ENCODE results near the gene PDPN. TPM values are rescaled to one million over a fixed set of nuclear protein-coding genes. Genes with fewer than 3 reads are reported as not detected.

The PDPN gene
- total and polyA plus RNA-seq, 2 of the 13 experiments (the other 11 are each of a cell fraction or from before 2014, with no cell fraction given) = not detected

GRCh38 chr1:13583966-13584791 is 547 bp downstream of the PDPN start (continued):
- TF ChIP-seq DZIP1 (CRISPR knock-in tag; IDR thresholded peaks at IDR 0.05) = no peak

GRCh38 chr1:13584876-13585611 is 1.4 kb downstream of the PDPN start:
- intact Hi-C loops (cut with micrococcal nuclease; ENCODE audit: unreplicated experiment) = no loop called here
- in situ Hi-C loops (cut with HindIII; ENCODE audit: extremely low pct_ligation_motif_present, low pct_unique_long_range_greater_than_20kb) = no loop called here
- H3K9me3 ChIP-seq (ENCODE audit: low read length) = no peaks in the 10 kb centered on the region
- H4K20me1 ChIP-seq (ENCODE audit: insufficient read depth, low read length) = 0 out of 2 replicates have a peak, but pooled peaks cover 1% of the 10 kb centered on the region
- H3K4me2 ChIP-seq (ENCODE audit: low read depth, low read length) = no peak overlapping the region
- ChIA-PET CTCF (ENCODE audit: low intra/inter-chr PET ratio, low total read pairs) (no interaction called here), POLR2A (no interaction called here)
- no peak for TF ChIP-seq ZMYM4 (CRISPR knock-in tag; IDR thresholded peaks at IDR 0.05)
- TF ChIP-seq ZNF652 (CRISPR knock-in tag; IDR thresholded peaks at IDR 0.05; ENCODE audit: borderline replicate concordance, low read depth) = no peak
- no peak for TF ChIP-seq ZNF670 (CRISPR knock-in tag; IDR thresholded peaks at IDR 0.05; ENCODE audit: borderline replicate concordance)
- no peak for TF ChIP-seq ZNF629 (CRISPR knock-in tag; conservative IDR thresholded peaks at IDR 0.05)
- TF ChIP-seq ZNF790 (CRISPR knock-in tag; IDR thresholded peaks at IDR 0.05; ENCODE audit: borderline replicate concordance) = no peak
- no peak for TF ChIP-seq TFE3 (CRISPR knock-in tag; IDR thresholded peaks at IDR 0.05)
- TF ChIP-seq PRDM10 (CRISPR knock-in tag; IDR thresholded peaks at IDR 0.05; ENCODE audit: low read depth) = no peak
- no peak for TF ChIP-seq ZNF607 (CRISPR knock-in tag; IDR thresholded peaks at IDR 0.05; ENCODE audit: borderline replicate concordance)
- H3K27ac ChIP-seq (ENCODE audit: extremely low read length, insufficient read depth, low read length) = no peak overlapping the region
- no peaks in the 10 kb centered on the region for H3K4me1 ChIP-seq (ENCODE audit: insufficient read depth, low read length)
- H3K4me3 ChIP-seq (replicated peaks in 1 of 3; ENCODE audit: insufficient read depth in 1 of 3, low read depth in 2 of 3, low read length in 3 of 3) = no peak overlapping the region
- no peak for DNase-seq (ENCODE audit: low spot score)
- FAIRE-seq = no peak
- peaks cover 3 to 71% of the 10 kb centered on the region in 2 experiments; a peak in 3 of 5 replicates for H3K27me3 ChIP-seq (ENCODE audit: control insufficient read depth in 1 of 2, insufficient read depth in 2 of 2, low read length in 2 of 2)
- no peak overlapping the region for H3K9ac ChIP-seq (ENCODE audit: insufficient read depth, low read depth, low read length)
- H3K36me3 ChIP-seq (replicated peaks in 1 of 2; ENCODE audit: control insufficient read depth in 1 of 2, insufficient read depth in 2 of 2, low read length in 2 of 2) = no peaks in the 10 kb centered on the region
- WGBS (ENCODE audit: low lambda C conversion rate) = 27% methylated on average over 11 of the region's 11 CpGs
- BruUV-seq (replicated peaks) = no TSS peak
- ATAC-seq = no peak
- H2AFZ ChIP-seq (ENCODE audit: low read length) = no peak overlapping the region
- H3K79me2 ChIP-seq (ENCODE audit: insufficient read depth, low read length) = no peaks in the 10 kb centered on the region
